ENCODE data around the gene PPARG.

- no peak for TF ChIP-seq CTCF (conservative IDR thresholded peaks at IDR 0.05)
- no peak for TF ChIP-seq EZH2 (IDR thresholded peaks at IDR 0.05; ENCODE audit: low read depth)
Observed at GRCh38 chr3:12246497-12247163, 42.2 kb upstream of the PPARG start.
